NCI-H774 (cell line): ENCODE data around the gene CLDN16.

Experiments used
- DNase-seq: peaks from one replicate; lab custom pipeline; 2025; lab: John Stamatoyannopoulos, UW

The CLDN16 gene, protein sequence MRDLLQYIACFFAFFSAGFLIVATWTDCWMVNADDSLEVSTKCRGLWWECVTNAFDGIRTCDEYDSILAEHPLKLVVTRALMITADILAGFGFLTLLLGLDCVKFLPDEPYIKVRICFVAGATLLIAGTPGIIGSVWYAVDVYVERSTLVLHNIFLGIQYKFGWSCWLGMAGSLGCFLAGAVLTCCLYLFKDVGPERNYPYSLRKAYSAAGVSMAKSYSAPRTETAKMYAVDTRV

DNA sequence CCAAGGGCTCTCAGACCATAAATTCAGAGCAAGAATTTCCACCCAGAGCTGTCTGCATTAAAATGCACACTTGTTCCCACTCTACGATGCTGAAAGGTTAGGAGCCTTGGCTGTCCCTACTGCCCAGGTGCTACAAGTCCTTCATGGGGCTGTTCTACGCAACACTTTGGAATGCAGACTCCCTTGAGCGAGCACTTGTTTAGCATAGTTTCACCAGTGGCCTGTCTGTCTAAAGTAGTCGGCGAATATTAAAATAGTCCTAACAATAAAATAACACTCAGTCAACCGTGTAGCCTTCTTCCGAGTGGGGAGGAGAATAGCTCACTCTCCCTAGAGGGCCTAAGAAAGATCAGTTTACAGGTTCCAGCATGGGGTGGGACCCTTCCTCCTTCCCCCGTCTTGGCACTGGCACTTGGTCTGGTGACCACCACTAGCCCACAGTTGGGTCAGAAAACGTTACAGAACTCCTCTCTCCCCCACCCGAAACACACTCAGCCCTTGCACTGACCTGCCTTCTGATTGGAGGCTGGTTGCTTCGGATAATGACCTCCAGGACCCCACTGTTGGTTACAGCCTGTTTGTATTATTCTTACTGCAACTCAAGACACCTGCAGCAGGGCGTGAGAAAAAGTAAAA, at the start of gene CLDN16:
CLDN16 (plus strand) TSS at position 586 of the 636 bp plus-strand sequence. CDS start 167 bp downstream, outside the sequence.
- no peak for DNase-seq

DNA sequence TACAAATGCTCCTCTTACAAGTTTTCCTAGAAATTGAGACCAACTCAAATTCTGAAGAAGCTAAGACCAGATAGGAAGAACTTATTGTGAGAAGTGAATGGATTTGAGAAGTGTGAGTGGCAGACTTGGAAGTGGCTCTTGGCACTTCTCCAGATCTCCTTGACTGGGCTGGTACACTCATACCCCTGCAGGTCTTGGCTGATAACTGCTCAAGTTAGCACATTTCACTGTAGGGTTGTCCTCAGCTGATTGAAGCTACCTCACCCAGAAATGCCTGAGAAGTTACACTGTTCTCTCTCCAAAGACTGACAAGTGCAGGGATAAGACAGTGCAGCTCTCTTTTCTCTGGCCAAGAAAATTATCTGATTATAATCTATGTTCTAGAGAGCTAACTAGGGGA, 49.2 kb upstream of the CLDN16 start:
- no peak for DNase-seq

DNA sequence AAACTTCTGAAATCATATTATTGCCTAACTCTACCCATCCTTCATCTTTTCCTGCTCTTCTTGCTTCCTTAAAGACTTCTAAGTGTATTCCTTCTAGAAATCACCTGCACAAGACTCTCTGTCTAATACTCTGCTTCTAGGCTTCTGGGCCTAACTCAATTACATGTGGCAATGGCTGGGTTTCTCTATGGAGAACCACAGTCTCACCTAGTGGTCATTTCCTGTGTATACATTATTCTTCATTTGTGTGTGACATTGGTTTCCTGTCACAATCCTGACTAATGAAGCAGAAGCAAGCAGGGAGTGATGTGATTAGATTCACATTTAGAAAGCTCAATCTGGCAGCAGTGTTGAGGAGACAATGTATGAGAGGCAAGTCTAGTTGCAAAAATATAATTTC, 48.8 kb upstream of the CLDN16 start:
- DNase-seq = peak; percentile 20

DNA sequence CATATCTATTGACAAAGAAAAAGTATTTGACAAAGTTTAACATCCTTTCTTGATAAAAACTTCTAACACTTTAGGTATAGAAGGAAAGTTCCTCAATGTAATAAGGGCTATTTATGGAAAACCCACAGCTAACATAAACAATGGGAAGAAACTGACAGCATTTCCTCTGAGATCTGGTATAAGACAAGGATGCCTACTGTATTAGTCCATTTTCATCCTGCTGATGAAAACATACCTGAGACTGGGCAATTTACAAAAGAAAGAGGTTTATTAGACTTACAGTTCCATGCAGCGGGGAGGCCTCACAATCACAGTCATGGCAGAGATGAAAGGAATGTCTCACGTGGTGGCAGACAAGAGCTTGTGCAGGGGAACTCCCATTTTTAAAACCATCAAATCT, 47.9 kb upstream of the CLDN16 start:
- no peak for DNase-seq

DNA sequence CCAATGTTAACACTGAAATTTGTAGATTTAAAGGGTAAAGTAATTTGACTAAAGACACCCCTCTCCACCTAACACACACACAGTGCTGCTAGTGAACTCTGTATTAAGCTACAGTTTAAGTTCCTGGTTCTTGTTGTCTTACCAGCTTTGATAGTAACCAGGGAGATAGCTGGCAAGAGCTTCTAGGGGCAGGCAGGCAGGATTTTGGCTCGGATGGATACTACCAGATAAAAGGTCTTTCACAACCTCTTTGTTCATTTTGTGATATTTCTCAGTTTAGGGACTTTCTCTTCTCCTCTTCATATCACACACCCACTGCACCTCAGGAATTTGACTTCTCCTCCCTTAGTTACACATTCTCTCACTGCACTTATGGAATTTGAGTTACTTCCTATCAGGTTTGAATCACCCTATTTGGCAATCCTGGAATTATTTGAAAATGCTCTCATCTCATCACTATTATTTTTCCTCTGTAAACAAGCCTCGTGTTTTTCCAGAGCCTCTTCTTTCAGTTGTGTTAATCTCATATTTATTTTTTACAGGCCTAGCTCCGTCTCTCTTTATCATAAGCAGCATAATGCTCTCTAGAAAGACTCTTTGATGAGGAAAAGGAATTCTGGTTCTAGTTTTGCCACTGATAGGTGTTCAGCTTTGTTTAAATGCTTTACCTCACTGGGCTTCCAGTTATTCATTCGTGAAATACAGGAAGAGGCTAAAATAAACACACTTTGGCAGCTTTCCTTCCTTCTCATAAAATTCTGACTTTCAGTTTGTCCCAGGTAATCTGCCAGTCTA, 42.7 kb upstream of the CLDN16 start:
- DNase-seq = peak; percentile 24

DNA sequence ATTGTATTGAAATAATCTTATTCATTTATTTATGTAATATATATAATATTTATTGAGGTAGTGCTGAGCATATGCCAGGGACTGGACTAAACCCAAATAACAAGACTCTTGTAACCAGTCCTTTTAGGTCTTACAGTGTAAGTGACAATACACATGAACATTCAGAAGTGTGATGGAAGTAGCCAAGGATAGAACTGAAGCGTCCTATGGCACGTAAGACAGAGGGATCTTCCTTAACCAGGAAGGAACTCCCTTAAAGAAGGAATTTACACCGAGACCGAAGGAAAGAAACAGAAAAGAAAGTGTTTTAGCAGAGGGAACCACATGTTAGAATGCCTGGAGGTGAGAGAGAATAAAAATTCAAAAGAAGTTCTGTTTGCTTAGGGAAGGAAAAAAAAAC, 42.1 kb upstream of the CLDN16 start:
- no peak for DNase-seq

DNA sequence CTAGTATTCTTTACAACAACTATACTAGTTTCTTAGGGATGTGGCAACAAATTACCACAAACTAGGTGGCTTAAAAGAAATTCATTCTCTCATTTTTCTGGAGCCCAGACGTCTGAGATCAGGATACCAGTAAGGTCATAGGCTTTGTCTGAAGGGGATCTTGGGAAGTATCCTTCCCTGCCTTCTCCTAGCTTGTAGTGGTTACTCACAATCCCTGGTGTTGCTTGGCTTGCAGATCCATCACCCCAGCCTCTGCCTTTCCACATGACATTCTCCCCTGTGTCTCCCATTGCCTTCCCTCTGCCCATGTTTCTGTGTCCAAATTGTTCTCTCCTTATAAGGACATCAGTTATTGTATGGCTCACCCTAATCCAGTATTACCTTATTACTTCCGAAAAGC, 41.4 kb upstream of the CLDN16 start:
- DNase-seq = no peak

DNA sequence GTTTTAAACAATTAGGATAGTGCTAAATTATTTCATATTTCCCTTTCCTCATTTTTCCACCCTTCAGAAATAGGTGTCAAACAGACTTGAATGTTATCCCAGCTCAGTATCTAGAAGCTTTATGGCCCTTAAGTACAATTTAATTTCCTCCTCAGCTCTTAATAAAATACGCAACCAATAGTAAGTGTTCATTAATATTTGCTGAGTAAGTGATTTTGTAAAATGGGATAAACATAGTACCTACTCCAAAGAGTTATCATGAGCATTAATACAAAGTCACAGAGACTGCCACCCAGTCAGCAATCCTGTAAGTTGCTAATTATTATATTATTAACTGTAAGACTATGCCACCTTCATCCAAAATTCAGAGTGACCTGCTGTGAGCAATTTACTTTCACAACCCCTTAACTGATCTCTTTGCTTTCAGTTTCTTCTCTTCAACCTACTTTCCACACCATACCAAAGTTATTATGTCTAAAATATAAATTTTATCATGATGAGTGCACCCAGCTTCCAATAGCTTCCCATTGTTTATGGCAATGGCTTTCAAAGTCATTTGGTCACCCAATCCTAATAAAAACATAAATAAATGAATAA, 35.0 kb upstream of the CLDN16 start:
- DNase-seq = no peak

DNA sequence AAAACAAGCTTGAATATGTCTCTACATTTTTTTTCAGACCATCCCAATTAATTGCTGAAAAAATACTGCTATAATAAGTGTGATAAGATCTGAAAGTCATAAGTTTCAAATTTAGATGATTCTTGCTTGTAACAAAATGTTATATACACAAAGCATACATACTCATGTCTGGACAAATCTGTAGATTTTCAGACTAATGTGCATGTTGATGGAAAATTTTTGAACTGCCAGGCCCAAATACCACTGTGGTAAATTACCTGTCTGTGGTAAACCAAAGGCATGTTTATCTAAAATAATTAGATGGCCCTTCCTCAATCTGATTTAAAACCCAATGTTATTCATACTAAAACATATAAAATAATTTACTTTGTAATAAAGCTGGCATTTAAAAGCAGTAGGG, 31.7 kb upstream of the CLDN16 start:
- no peak for DNase-seq

DNA sequence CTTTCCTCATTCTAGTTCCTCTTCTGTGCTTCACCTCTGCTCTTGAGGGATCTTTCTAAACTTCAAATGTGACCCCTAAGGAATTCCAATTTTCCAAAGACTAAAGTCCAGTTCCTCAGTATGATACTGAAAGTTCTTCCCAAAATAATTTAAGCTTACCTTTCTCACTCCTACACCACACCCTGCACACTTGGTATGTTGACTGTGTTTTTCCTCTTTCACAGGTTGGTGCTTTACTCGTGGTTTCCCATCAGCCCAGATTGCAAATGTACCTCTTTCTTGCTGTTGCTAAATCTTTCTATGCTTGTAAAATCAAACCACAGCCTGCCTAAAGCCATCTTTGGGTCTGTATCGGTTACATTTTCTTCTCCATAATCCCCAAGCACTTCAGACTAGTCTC, 30.5 kb upstream of the CLDN16 start:
- DNase-seq = no peak

DNA sequence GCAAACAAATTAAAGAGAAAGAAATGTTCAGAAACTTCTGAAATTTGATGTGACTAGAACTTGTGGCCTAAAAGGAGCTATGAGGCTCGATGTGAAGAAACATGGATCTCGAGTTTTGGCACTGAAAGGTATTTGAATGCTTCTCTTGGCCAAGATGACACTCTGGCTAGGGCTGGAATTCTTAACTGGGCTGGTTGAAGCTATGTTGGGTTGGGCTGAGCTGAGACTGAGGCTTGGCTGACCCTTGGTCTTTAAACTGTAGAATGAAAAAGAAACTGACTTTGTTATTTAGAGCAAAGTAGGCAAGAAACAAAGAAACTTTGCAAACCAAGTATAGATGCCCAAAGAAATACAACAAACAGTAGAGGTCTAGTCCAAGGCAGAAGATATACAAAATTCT, 28.1 kb upstream of the CLDN16 start:
- DNase-seq = no peak

DNA sequence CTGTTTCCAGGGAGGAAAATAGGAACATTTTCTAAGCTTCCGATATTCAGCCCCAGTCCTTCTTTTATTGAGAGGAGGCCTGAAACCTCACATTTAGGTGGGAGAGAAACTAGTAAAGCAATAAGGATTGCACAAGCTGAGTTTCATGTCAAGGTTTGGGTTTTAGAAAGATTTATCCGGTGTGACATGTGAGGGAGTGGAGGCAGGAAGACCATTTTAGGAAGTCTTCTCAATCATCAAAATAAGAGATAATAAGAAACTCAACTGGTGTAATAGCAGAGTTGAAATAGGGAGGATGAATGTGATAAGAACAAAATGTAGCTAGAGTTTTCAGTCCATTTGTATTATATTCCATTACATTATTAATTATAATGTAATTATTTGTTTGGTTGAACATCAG, 27.7 kb upstream of the CLDN16 start:
- no peak for DNase-seq

DNA sequence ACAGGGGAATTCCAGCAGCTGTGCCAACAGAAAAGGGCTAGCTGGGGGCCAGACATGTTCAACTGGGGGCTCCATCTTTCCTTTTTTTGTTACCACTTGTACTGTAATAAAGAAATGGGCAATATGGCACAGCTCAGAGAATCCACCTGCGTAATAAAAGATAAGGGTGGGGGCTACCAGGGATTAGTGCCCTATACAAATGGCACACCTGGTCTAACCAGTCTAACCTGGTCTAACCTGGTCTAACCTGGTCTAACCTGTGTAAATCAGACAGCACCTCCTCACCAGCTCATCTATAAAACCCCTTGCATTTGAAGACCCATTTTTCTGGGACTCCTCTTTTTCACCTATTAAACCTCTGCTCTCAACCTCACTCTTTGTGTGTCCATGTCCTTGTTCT, 26.2 kb upstream of the CLDN16 start:
- DNase-seq = no peak

DNA sequence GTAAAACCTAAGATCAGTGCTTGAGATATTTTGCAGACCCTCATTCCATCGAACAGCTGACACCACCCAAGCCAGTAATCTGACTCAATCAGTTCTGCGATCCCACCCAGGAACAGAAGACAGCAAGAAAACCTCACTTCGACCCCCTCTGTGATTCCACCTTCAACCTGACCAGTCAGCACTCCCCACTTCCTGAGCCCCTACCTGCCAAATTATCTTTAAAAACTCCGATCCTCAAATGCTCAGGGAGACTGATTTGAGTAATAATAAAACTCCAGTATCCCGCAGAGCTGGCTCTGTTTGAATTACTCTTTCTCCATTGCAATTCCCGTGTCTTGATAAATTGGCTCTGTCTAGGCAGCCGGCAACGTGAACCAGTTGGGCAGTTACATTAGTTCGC, 25.7 kb upstream of the CLDN16 start:
- no peak for DNase-seq

DNA sequence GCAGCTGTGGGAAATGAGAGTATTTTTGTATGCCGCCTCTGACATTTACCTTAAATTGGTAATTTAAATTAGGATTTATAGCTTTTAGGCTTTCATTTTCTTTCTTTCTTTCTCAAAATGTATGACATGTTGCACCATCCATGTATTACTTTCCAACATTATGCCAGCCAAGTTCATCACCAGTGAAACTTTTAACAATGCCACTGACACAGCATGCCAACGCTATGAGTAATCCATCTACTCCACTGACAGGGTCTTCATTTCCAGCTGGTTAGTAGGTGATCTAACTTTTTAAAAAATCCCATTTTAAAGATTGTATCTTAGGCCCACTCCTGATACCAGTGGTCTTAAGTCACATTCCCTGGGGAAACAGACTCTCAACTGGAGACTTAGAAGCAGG, 21.8 kb upstream of the CLDN16 start:
- no peak for DNase-seq

DNA sequence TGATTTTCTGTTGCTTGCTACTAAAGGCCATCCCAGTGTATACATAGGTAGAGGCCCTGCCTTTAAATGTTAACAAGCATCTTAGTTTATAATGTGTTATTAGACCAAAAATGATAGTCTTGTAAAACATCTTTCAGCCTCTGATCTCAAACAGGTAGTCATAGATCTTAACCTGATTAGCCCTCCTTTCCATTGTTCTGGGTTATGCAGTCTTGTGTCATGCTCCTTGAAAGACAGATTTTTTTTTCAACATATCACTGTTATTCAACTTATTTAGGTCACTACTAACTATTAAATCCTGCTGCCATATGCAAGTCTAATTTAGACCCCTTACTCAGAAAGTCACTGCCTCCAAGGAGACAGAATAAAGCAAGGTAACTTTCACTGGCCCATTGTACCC, 19.1 kb upstream of the CLDN16 start:
- DNase-seq = no peak

DNA sequence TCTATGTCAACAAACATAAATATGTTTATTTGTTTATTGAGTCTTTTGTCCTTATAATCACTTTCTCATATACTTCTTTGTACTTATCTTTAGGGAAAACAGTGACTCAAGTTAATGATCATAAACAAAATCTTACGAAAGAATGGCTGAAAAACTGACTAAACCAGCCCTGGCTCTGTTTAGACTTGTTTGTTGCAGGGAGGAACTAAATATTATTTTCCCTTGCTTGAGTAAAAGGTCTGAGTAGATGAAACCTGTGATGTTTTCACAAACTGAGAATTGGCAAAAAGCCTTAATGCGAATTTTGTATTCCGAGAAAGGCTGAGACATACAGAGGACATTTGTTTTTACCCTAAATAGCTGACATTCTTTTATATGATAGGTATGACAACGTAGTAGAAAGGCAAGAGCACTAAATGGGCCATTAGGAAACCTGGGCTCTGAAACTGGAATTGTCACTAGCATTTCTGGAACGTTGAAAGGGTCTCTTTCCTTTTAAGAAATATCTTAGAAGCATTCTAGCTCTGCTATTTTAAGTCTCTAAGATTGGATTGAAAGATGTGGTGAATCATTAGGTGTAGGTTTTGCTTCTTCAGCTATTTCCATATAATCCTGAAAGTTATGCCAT, 18.2 kb upstream of the CLDN16 start:
- no peak for DNase-seq

DNA sequence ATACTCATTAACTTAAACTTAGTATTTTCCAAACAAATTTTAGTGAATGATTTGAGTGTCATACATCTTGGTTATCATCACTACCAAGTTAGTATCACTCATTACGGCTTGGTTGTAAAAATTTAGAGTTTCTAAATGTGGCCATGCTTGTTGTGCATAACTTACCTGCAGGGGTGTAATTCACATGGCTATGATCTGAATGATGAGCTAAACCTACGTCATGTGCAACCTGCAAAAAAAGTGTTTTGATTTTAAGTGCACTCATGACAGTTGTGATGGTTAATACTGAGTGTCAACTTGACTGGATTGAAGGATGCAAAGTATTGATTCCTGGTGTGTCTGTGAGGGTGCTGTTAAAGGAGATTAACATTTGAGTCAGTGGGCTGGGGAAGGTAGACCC, 17.6 kb upstream of the CLDN16 start:
- no peak for DNase-seq

DNA sequence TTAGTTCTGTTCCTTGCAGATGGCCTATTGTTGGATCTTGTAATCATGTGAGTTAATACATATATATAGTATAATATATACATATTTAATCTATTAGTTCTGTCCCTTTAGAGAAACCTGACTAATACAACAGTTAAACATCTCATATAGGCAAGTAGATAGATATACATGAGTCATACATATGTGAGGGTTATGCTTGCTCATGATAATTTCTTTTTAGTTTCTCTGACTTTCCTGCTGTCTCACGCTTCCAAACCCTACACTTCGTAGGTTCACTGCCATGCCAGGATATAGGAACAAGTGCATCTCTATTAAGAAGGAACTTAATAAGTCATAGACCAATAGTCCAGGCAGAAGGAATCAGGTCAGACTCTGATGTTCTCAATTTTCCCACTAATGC, 16.8 kb upstream of the CLDN16 start:
- DNase-seq = no peak

DNA sequence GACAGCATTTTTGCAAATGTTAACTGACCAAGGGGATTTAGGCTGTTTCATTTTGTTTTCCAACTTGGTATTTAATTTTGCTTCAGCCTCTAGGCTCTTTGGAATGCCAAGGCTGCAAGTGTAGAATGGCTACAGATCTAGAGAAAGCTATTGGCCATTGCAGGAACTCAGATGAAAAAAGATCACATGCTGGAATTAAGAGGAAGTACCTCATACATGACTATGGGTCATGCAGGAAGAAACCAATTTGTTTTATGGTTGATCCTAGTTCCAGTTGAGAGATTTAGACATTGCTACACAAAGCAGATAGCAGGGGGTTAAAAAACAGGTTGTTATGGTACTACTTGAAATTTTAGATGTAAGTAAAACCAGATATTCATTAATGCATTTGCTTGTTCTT, 12.7 kb upstream of the CLDN16 start:
- DNase-seq = no peak

DNA sequence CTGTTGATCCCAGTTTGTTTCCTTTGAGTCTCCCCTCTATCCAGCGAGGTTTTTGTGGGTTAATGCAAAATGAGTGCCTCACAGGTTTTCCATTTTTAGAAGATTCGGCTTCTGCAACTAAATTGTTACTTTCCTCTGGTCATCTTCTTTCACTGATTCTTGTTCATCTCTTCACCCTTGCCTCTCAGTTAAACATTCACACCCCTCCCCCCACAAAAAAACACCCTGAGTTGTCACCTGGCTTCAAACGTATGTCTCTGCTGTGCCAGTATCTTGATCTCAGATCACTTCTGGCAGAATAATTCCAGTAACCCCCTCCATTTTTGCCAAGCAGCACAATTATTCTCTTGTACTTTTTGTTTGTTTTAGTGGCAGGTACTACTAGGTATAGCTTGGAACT, 12.3 kb upstream of the CLDN16 start:
- no peak for DNase-seq

DNA sequence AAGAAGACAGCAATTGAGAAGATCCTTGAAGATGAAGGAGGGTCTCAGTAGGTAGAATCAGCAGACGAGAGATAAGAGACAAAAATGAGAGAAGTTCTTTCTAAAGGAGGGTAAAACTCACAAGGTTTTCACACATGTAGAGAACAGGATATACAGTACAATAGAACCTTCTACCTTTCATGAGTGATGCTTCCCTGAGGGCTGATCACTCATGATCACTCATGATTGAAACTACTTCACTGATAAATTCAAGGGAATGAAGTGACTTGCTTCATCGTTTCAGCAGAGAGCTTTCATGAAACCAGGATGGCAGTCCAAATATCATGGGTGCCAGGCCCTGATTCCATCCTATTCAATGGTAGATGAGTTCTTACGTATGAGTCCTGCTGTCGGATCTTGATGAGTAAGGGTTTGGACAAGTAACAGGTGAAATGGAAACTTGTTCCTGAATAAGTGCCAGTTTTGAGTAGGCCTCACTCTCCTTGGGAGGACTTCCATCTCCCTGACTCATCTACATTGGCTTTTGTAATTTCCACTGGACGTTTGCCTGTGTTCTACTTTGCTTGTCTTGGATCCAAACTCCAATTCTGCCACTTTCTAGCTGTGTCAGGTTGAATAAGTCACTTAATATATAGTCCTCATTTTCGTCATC, 9.6 kb upstream of the CLDN16 start:
- no peak for DNase-seq
